OCI-LY1 (cell line): Measurements from ENCODE around the gene WWOX.

ENCODE experiments used
- H2AFZ ChIP-seq: fragments of 200-600 bp; sonication (generic), shearing (Covaris generic); 2 replicates; pipeline ENCODE4 v1.6.0; 2014; ENCODE audit warnings: antibody characterized with exemption, mild to moderate bottlenecking, low read length
- H3F3A ChIP-seq: fragments of 200-600 bp; sonication (generic), shearing (Covaris generic); 2 replicates; pipeline ENCODE4 v1.6.0; 2014; ENCODE audit warnings: mild to moderate bottlenecking, antibody characterized with exemption, low read length, moderate library complexity; ENCODE audit not compliant: insufficient read depth
- H3K27ac ChIP-seq: fragments of 200-600 bp; sonication (generic); 2 replicates; pipeline ENCODE4 v1.5.1; 2014; ENCODE audit warnings: low read length, mixed run types, mild to moderate bottlenecking, low read depth; ENCODE audit not compliant: poor library complexity, severe bottlenecking
- H3K27me3 ChIP-seq: fragments of 200-600 bp; sonication (generic); 2 replicates; pipeline ENCODE4 v1.6.0; 2014; ENCODE audit warnings: antibody characterized with exemption, mild to moderate bottlenecking, low read length, moderate library complexity; ENCODE audit not compliant: insufficient read depth
- H3K36me3 ChIP-seq: fragments of 200-600 bp; sonication (generic); 2 replicates; pipeline ENCODE4 v1.6.1; 2014; ENCODE audit warnings: mild to moderate bottlenecking, antibody characterized with exemption, low read length, moderate library complexity, mixed read lengths; ENCODE audit not compliant: insufficient read depth
- H3K4me1 ChIP-seq: fragments of 200-600 bp; sonication (generic); 2 replicates; pipeline ENCODE4 v1.5.1; 2014; ENCODE audit warnings: mild to moderate bottlenecking, low read length, moderate library complexity; ENCODE audit not compliant: insufficient read depth, severe bottlenecking
- H3K4me2 ChIP-seq: fragments of 200-600 bp; sonication (generic), shearing (Covaris generic); 2 replicates; pipeline ENCODE4 v1.6.1; 2014; ENCODE audit warnings: low read length
- H3K4me3 ChIP-seq: fragments of 200-600 bp; sonication (generic); 2 replicates; pipeline ENCODE4 v1.5.1; 2014; ENCODE audit warnings: low read length, low read depth, mild to moderate bottlenecking, mixed read lengths; ENCODE audit not compliant: poor library complexity, severe bottlenecking
- H3K79me2 ChIP-seq: fragments of 200-600 bp; shearing (Covaris generic); 2 replicates; pipeline ENCODE4 v1.6.1; 2016; ENCODE audit warnings: mixed run types, low read length, mixed read lengths; ENCODE audit not compliant: insufficient read depth
- H3K9ac ChIP-seq: fragments of 200-600 bp; sonication (generic), shearing (Covaris generic); 2 replicates; pipeline ENCODE4 v1.6.1; 2014; ENCODE audit warnings: mild to moderate bottlenecking, low read length, mixed read lengths
- H3K9me2 ChIP-seq: fragments of 200-600 bp; sonication (generic), shearing (Covaris generic); 2 replicates; pipeline ENCODE4 v1.6.1; 2014; ENCODE audit warnings: low read depth, mild to moderate bottlenecking, low read length, mixed read lengths
- H3K9me3 ChIP-seq: fragments of 200-600 bp; shearing (Covaris generic); 2 replicates; pipeline ENCODE4 v1.6.1; 2014; ENCODE audit warnings: low read length, mixed read lengths
- H4K20me1 ChIP-seq: fragments of 200-600 bp; sonication (generic), shearing (Covaris generic); 2 replicates; pipeline ENCODE4 v1.6.0; 2016; ENCODE audit warnings: mild to moderate bottlenecking, low read length; ENCODE audit not compliant: insufficient read depth
- EZH2 ChIP-seq: fragments of 200-600 bp; sonication (generic), shearing (Covaris generic); IDR thresholded peaks from 2 replicates; pipeline ENCODE4 v1.8.0; 2017; ENCODE audit warnings: borderline replicate concordance, mixed run types, mild to moderate bottlenecking, antibody characterized with exemption, low read length, moderate library complexity, mixed read lengths
- TF ChIP-seq, protein P1 (sequence below): fragments of 200-600 bp; sonication (generic), shearing (Covaris generic); IDR thresholded peaks from 2 replicates; pipeline ENCODE4 v1.5.1; 2017; ENCODE audit warnings: mild to moderate bottlenecking, antibody characterized with exemption, low read length, moderate library complexity, mixed read lengths

The WWOX gene

DNA sequence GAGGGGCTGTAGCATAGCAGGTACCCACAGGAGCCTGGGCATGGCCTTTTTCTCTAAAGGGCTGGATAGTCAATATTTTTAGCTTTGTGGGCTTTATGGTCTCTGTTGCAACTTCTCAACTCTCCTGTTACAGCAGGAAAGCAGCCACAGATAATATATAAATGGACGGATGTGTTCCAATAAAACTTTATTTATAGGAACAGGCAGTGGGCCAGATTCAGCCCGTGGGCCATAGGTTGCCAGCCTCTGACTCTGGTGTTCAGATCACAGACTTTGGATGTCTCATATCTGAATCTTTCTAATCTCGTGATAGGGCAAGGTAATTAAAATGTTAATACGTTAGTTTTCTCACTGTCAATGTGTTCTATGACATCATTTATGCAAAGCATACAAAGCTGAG is 136.4 kb downstream of the WWOX start:
- no peaks in the 10 kb centered on the region for H3K9me2 ChIP-seq
- no peak overlapping the region for H3K27ac ChIP-seq
- H3F3A ChIP-seq: no peaks in the 10 kb centered on the region
- no peak overlapping the region for H3K9ac ChIP-seq
- H3K9me3 ChIP-seq: no peaks in the 10 kb centered on the region
- H3K27me3 ChIP-seq: no peaks in the 10 kb centered on the region
- H3K4me2 ChIP-seq: no peak overlapping the region
- no peaks in the 10 kb centered on the region for H3K4me1 ChIP-seq
- no peak overlapping the region for H2AFZ ChIP-seq
- H3K36me3 ChIP-seq: no peaks in the 10 kb centered on the region
- H3K4me3 ChIP-seq: no peak overlapping the region
- H3K79me2 ChIP-seq: no peaks in the 10 kb centered on the region
- no peak for TF ChIP-seq EZH2
- TF ChIP-seq, protein P1, sequence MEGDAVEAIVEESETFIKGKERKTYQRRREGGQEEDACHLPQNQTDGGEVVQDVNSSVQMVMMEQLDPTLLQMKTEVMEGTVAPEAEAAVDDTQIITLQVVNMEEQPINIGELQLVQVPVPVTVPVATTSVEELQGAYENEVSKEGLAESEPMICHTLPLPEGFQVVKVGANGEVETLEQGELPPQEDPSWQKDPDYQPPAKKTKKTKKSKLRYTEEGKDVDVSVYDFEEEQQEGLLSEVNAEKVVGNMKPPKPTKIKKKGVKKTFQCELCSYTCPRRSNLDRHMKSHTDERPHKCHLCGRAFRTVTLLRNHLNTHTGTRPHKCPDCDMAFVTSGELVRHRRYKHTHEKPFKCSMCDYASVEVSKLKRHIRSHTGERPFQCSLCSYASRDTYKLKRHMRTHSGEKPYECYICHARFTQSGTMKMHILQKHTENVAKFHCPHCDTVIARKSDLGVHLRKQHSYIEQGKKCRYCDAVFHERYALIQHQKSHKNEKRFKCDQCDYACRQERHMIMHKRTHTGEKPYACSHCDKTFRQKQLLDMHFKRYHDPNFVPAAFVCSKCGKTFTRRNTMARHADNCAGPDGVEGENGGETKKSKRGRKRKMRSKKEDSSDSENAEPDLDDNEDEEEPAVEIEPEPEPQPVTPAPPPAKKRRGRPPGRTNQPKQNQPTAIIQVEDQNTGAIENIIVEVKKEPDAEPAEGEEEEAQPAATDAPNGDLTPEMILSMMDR: no peak
- H4K20me1 ChIP-seq: no peaks in the 10 kb centered on the region

GRCh38 chr16:78237841-78238240 is 138.4 kb downstream of the WWOX start:
- no peaks in the 10 kb centered on the region for H3K27me3 ChIP-seq
- H3K9me2 ChIP-seq: no peaks in the 10 kb centered on the region
- no peak overlapping the region for H3K4me2 ChIP-seq
- H4K20me1 ChIP-seq: no peaks in the 10 kb centered on the region
- no peak overlapping the region for H3K4me3 ChIP-seq
- no peaks in the 10 kb centered on the region for H3F3A ChIP-seq
- no peak overlapping the region for H3K27ac ChIP-seq
- TF ChIP-seq EZH2: no peak
- TF ChIP-seq, protein P1: no peak
- no peaks in the 10 kb centered on the region for H3K36me3 ChIP-seq
- no peaks in the 10 kb centered on the region for H3K9me3 ChIP-seq
- no peaks in the 10 kb centered on the region for H3K79me2 ChIP-seq
- H3K4me1 ChIP-seq: no peaks in the 10 kb centered on the region
- H3K9ac ChIP-seq: no peak overlapping the region
- H2AFZ ChIP-seq: no peak overlapping the region

GRCh38 chr16:78240459-78241222 is 141.2 kb downstream of the WWOX start:
- Histone ChIP-seq H3K4me1 (no peaks in the 10 kb centered on the region), H3K9me2 (no peaks in the 10 kb centered on the region), H3F3A (no peaks in the 10 kb centered on the region), H3K4me2 (no peak overlapping the region), H3K27ac (no peak overlapping the region), H3K4me3 (no peak overlapping the region), H3K36me3 (no peaks in the 10 kb centered on the region), H3K9me3 (no peaks in the 10 kb centered on the region), H3K9ac (no peak overlapping the region), H4K20me1 (no peaks in the 10 kb centered on the region), H3K79me2 (no peaks in the 10 kb centered on the region), H3K27me3 (no peaks in the 10 kb centered on the region), H2AFZ (no peak overlapping the region)
- TF ChIP-seq EZH2: no peak
- TF ChIP-seq, protein P1: no peak
